Measurements from ENCODE around the gene CD52.
A peak's percentile ranks its signal among the peaks of the same experiment; 100 is the strongest.

Gene CD52

GRCh38 chr1:26317612-26318337 is at the start of gene CD52:
Gene CD52 (plus strand): TSS chr1:26317958. CDS start chr1:26318018, 60 bp downstream.
- DNase-seq (ENCODE audit: low spot score): no peak

GRCh38 chr1:26268290-26269197 is 49.2 kb upstream of the CD52 start:
- DNase-seq (ENCODE audit: low spot score): no peak

GRCh38 chr1:26269198-26269550 is 48.6 kb upstream of the CD52 start:
- no peak for DNase-seq (ENCODE audit: low spot score)

GRCh38 chr1:26274801-26275425 is 42.8 kb upstream of the CD52 start:
- DNase-seq (ENCODE audit: low spot score): no peak

GRCh38 chr1:26275580-26276431 is 42.0 kb upstream of the CD52 start:
- peak; percentile 81 for DNase-seq (ENCODE audit: low spot score)

GRCh38 chr1:26276432-26276838 is 41.3 kb upstream of the CD52 start:
- DNase-seq (ENCODE audit: low spot score): no peak

- DNase-seq (ENCODE audit: low spot score): no peak
Measured at GRCh38 chr1:26277261-26277661, 40.5 kb upstream of the CD52 start.

- no peak for DNase-seq (ENCODE audit: low spot score)
Measured at GRCh38 chr1:26277719-26278118, 40.0 kb upstream of the CD52 start.

- DNase-seq (ENCODE audit: low spot score): no peak
Measured at GRCh38 chr1:26278303-26278702, 39.5 kb upstream of the CD52 start.

- no peak for DNase-seq (ENCODE audit: low spot score)
Measured at GRCh38 chr1:26278724-26279455, 38.9 kb upstream of the CD52 start.

- peak; percentile 89 for DNase-seq (ENCODE audit: low spot score)
Measured at GRCh38 chr1:26279456-26280332, 38.1 kb upstream of the CD52 start, which contains the start of gene SH3BGRL3. Gene SH3BGRL3 (plus strand): TSS chr1:26280086. CDS start chr1:26280156, 70 bp downstream.

- peak; percentile 66 for DNase-seq (ENCODE audit: low spot score)
Measured at GRCh38 chr1:26280333-26281042, 37.3 kb upstream of the CD52 start.

GRCh38 chr1:26281091-26281958 is 36.4 kb upstream of the CD52 start:
- no peak for DNase-seq (ENCODE audit: low spot score)

- peak; percentile 93 for DNase-seq (ENCODE audit: low spot score)
Measured at GRCh38 chr1:26281971-26282370, 35.8 kb upstream of the CD52 start.

GRCh38 chr1:26282401-26282918 is 35.3 kb upstream of the CD52 start:
- peak; percentile 65 for DNase-seq (ENCODE audit: low spot score)

GRCh38 chr1:26283279-26283853 is 34.4 kb upstream of the CD52 start:
- no peak for DNase-seq (ENCODE audit: low spot score)

GRCh38 chr1:26283871-26284596 is 33.7 kb upstream of the CD52 start:
- DNase-seq (ENCODE audit: low spot score): no peak
